Measurements from ENCODE around the gene SCYGR2. TPM values are rescaled to one million over a fixed set of nuclear protein-coding genes. Genes with fewer than 3 reads are reported as not detected.

Gene SCYGR2
- total RNA-seq, 1 experiment from 2014 or later: not detected

DNA sequence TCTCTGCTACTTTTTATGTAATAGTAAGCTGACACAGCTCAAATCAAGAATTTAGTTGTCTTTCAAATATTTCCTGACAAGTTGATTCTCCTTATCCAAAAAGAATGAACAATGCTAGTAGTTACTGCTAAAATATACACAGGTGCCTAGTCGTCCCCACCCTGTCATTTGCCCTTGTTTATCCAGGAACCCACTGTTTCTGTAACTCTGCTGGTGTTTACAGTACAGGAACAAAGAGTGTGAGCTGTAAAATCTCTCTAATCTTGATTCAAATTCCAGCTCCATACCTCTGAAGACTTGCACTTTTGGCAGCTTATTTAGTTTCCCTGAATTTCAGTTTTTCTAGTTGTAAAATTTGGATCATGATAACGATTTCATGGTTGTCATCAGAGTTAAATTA is 21.1 kb upstream of the SCYGR2 start:
- H3K9me3 ChIP-seq (ENCODE audit: low read depth, low read length, poor library complexity, severe bottlenecking): peaks cover 4% of the 10 kb centered on the region
- no peaks in the 10 kb centered on the region for H3K36me3 ChIP-seq (ENCODE audit: insufficient read depth, low read length, poor library complexity, severe bottlenecking)
- POLR2A ChIA-PET (ENCODE audit: low non-redundant PET): no interaction called here
- H3K4me3 ChIP-seq (ENCODE audit: low read depth, low read length, poor library complexity, severe bottlenecking): no peak overlapping the region
- H3K4me1 ChIP-seq (ENCODE audit: insufficient read depth, low read length, poor library complexity, severe bottlenecking): no peaks in the 10 kb centered on the region
- CTCF ChIA-PET: no interaction called here
- TF ChIP-seq, protein P1, sequence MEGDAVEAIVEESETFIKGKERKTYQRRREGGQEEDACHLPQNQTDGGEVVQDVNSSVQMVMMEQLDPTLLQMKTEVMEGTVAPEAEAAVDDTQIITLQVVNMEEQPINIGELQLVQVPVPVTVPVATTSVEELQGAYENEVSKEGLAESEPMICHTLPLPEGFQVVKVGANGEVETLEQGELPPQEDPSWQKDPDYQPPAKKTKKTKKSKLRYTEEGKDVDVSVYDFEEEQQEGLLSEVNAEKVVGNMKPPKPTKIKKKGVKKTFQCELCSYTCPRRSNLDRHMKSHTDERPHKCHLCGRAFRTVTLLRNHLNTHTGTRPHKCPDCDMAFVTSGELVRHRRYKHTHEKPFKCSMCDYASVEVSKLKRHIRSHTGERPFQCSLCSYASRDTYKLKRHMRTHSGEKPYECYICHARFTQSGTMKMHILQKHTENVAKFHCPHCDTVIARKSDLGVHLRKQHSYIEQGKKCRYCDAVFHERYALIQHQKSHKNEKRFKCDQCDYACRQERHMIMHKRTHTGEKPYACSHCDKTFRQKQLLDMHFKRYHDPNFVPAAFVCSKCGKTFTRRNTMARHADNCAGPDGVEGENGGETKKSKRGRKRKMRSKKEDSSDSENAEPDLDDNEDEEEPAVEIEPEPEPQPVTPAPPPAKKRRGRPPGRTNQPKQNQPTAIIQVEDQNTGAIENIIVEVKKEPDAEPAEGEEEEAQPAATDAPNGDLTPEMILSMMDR (conservative IDR thresholded peaks at IDR 0.05; ENCODE audit: low read depth, low read length): no peak
- TF ChIP-seq EZH2 (IDR thresholded peaks at IDR 0.05; ENCODE audit: borderline replicate concordance, low read depth, low read length, poor library complexity, severe bottlenecking): no peak
- BruUV-seq (replicated peaks): no TSS peak
- DNase-seq (ENCODE audit: low spot score): no peak
- no peaks in the 10 kb centered on the region for H3K27me3 ChIP-seq (replicated peaks; ENCODE audit: insufficient read depth, low read depth, low read length, poor library complexity)
- no peak overlapping the region for H3K27ac ChIP-seq (ENCODE audit: low read depth, low read length, poor library complexity, severe bottlenecking)
- intact Hi-C loops (cut with micrococcal nuclease; ENCODE audit: unreplicated experiment): no loop called here

DNA sequence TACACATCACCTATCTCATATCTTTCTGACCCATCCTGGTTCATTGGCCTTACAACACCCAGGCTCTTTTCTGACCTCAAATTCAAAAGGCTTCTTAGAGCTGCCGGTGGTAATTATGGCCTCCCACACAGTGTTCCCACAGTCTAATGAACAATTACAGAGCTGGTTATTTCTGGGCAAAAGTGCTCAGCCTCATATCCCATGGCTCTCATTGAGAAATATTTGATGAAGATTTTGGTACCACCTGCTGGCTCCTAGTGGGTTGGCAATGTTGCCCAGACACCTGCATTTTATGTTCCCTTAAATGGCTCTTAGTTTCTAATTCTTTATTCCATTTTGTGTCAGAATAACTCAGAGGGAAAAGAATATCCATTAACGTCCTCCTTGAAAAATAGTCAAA is 20.1 kb upstream of the SCYGR2 start:
- intact Hi-C loops (cut with micrococcal nuclease; ENCODE audit: unreplicated experiment): no loop called here
- Histone ChIP-seq H3K4me3 (ENCODE audit: low read depth, low read length, poor library complexity, severe bottlenecking) (no peak overlapping the region), H3K27me3 (replicated peaks; ENCODE audit: insufficient read depth, low read depth, low read length, poor library complexity) (no peaks in the 10 kb centered on the region), H3K36me3 (ENCODE audit: insufficient read depth, low read length, poor library complexity, severe bottlenecking) (no peaks in the 10 kb centered on the region), H3K27ac (ENCODE audit: low read depth, low read length, poor library complexity, severe bottlenecking) (no peak overlapping the region), H3K4me1 (ENCODE audit: insufficient read depth, low read length, poor library complexity, severe bottlenecking) (no peaks in the 10 kb centered on the region), H3K9me3 (ENCODE audit: low read depth, low read length, poor library complexity, severe bottlenecking) (peaks cover 4% of the 10 kb centered on the region)
- ChIA-PET POLR2A (ENCODE audit: low non-redundant PET) (no interaction called here), CTCF (no interaction called here)
- no peak for DNase-seq (ENCODE audit: low spot score)
- no TSS peak for BruUV-seq (replicated peaks)
- TF ChIP-seq, protein P1 (conservative IDR thresholded peaks at IDR 0.05; ENCODE audit: low read depth, low read length): no peak

- H3K36me3 ChIP-seq (ENCODE audit: insufficient read depth, low read length, poor library complexity, severe bottlenecking): no peaks in the 10 kb centered on the region
- no peak for TF ChIP-seq EZH2 (IDR thresholded peaks at IDR 0.05; ENCODE audit: borderline replicate concordance, low read depth, low read length, poor library complexity, severe bottlenecking)
- TF ChIP-seq, protein P1 (conservative IDR thresholded peaks at IDR 0.05; ENCODE audit: low read depth, low read length): no peak
- H3K4me3 ChIP-seq (ENCODE audit: low read depth, low read length, poor library complexity, severe bottlenecking): no peak overlapping the region
- POLR2A ChIA-PET (ENCODE audit: low non-redundant PET): no interaction called here
- intact Hi-C loops (cut with micrococcal nuclease; ENCODE audit: unreplicated experiment): no loop called here
- H3K27me3 ChIP-seq (replicated peaks; ENCODE audit: insufficient read depth, low read depth, low read length, poor library complexity): no peaks in the 10 kb centered on the region
- CTCF ChIA-PET: no interaction called here
- H3K27ac ChIP-seq (ENCODE audit: low read depth, low read length, poor library complexity, severe bottlenecking): no peak overlapping the region
- no TSS peak for BruUV-seq (replicated peaks)
- no peak for DNase-seq (ENCODE audit: low spot score)
- H3K4me1 ChIP-seq (ENCODE audit: insufficient read depth, low read length, poor library complexity, severe bottlenecking): no peaks in the 10 kb centered on the region
- peaks cover 4% of the 10 kb centered on the region for H3K9me3 ChIP-seq (ENCODE audit: low read depth, low read length, poor library complexity, severe bottlenecking)
These were observed 18.9 kb upstream of the SCYGR2 start for GRCh38 chr2:227579791-227580190.

Data from A673 (cell line).